Neuronal stem cell (in vitro differentiated cells): ENCODE data around the gene INHBB.
A peak's percentile ranks its signal among the peaks of the same experiment; 100 is the strongest.

ENCODE experiments used
- DNase-seq: peaks from one replicate; pipeline ENCODE4 v3.0.0-alpha.2; 2013; ENCODE audit warnings: low spot score
- H2AFZ ChIP-seq: one replicate; pipeline ENCODE4 v1.6.1; 2013; ENCODE audit warnings: mild to moderate bottlenecking, low read length, inconsistent platforms
- H2AK5ac ChIP-seq: 2 replicates; pipeline ENCODE4 v1.6.1; 2013; ENCODE audit warnings: low read depth, mild to moderate bottlenecking, inconsistent platforms, low read length, moderate library complexity, mixed read lengths
- H2BK120ac ChIP-seq: 2 replicates; pipeline ENCODE4 v1.6.1; 2013; ENCODE audit warnings: low read depth, mild to moderate bottlenecking, inconsistent platforms, low read length, moderate library complexity, mixed read lengths
- H2BK12ac ChIP-seq: one replicate; pipeline ENCODE4 v1.6.1; 2013; ENCODE audit warnings: low read length, inconsistent platforms
- H2BK15ac ChIP-seq: 2 replicates; pipeline ENCODE4 v1.6.1; 2013; ENCODE audit warnings: mild to moderate bottlenecking, low read length, inconsistent platforms, mixed read lengths
- H2BK5ac ChIP-seq: one replicate; pipeline ENCODE4 v1.6.1; 2013; ENCODE audit warnings: inconsistent platforms, mild to moderate bottlenecking, low read length, moderate library complexity
- H3K14ac ChIP-seq: one replicate; pipeline ENCODE4 v1.6.1; 2013; ENCODE audit warnings: low read length, inconsistent platforms
- H3K18ac ChIP-seq: 2 replicates; pipeline ENCODE4 v1.6.1; 2013; ENCODE audit warnings: low read length, inconsistent platforms
- H3K23ac ChIP-seq: 2 replicates; pipeline ENCODE4 v1.6.1; 2013; ENCODE audit warnings: low read depth, mild to moderate bottlenecking, mixed read lengths, low read length, inconsistent platforms; ENCODE audit not compliant: poor library complexity
- H3K27ac ChIP-seq: replicated peaks from 3 replicates; pipeline ENCODE4 v1.5.1; 2013; ENCODE audit warnings: low read length, inconsistent platforms
- H3K27me3 ChIP-seq, 3 experiments: 2 replicates each; pipeline ENCODE4 v1.6.1; 2013; ENCODE audit warnings: low read length in 3 of 3, mild to moderate bottlenecking in 2 of 3, inconsistent platforms in 1 of 3, low read depth in 1 of 3, mixed read lengths in 1 of 3, moderate library complexity in 1 of 3; ENCODE audit not compliant: control insufficient read depth in 3 of 3, insufficient read depth in 3 of 3
- H3K36me3 ChIP-seq, 2 donors: replicated peaks in 1 of 2; 2 replicates each; pipeline ENCODE4 v1.6.1; 2013; ENCODE audit warnings: low read length in 2 of 2; ENCODE audit not compliant: control insufficient read depth in 2 of 2, insufficient read depth in 2 of 2
- H3K4ac ChIP-seq: 2 replicates; pipeline ENCODE4 v1.6.1; 2013; ENCODE audit warnings: inconsistent platforms, mild to moderate bottlenecking, low read length, moderate library complexity
- H3K4me1 ChIP-seq, 2 donors: 1 replicate in 1 of 2; 2 replicates in 1 of 2; pipeline ENCODE4 v1.6.1; 2013; ENCODE audit warnings: low read length in 2 of 2, low read depth in 1 of 2; ENCODE audit not compliant: control insufficient read depth in 2 of 2, insufficient read depth in 1 of 2
- H3K4me2 ChIP-seq: one replicate; pipeline ENCODE4 v1.6.1; 2013; ENCODE audit warnings: mild to moderate bottlenecking, low read length, inconsistent platforms; ENCODE audit not compliant: insufficient read depth, poor library complexity, severe bottlenecking
- H3K4me3 ChIP-seq, 2 donors: 2 replicates each; pipeline ENCODE4 v1.5.1; 2013; ENCODE audit warnings: low read length in 2 of 2, mild to moderate bottlenecking in 2 of 2, inconsistent platforms in 1 of 2, moderate library complexity in 1 of 2
- H3K79me1 ChIP-seq: one replicate; pipeline ENCODE4 v1.6.1; 2013; ENCODE audit warnings: low read depth, mild to moderate bottlenecking, inconsistent platforms, low read length, moderate library complexity
- H3K9ac ChIP-seq: one replicate; pipeline ENCODE4 v1.6.1; 2013; ENCODE audit warnings: mild to moderate bottlenecking, low read depth, low read length, inconsistent platforms; ENCODE audit not compliant: poor library complexity
- H3K9me3 ChIP-seq, 2 donors: replicated peaks in 1 of 2; 2 replicates each; pipeline versions ENCODE3 to v1.6.1; 2013; ENCODE audit warnings: low read length in 2 of 2, mild to moderate bottlenecking in 2 of 2, inconsistent platforms in 1 of 2, low read depth in 1 of 2, mixed read lengths in 1 of 2, moderate library complexity in 1 of 2; ENCODE audit not compliant: control insufficient read depth in 2 of 2, insufficient read depth in 1 of 2
- H4K8ac ChIP-seq: one replicate; pipeline ENCODE4 v1.6.1; 2013; ENCODE audit warnings: low read depth, mild to moderate bottlenecking, inconsistent platforms, low read length, moderate library complexity
- H4K91ac ChIP-seq: one replicate; pipeline ENCODE4 v1.6.1; 2013; ENCODE audit warnings: low read length, low read depth, mild to moderate bottlenecking, inconsistent platforms; ENCODE audit not compliant: poor library complexity
- WGBS, 2 donors: extraction: QIAGEN DNeasy Blood & Tissue Kit; methylation state at CpG; one replicate each; pipeline ENCODE4 v1.1.7; 2013; ENCODE audit warnings: missing lambda C conversion rate in 2 of 2, mixed read lengths in 1 of 2; ENCODE audit not compliant: insufficient read length in 2 of 2, insufficient replicate concordance in 1 of 2; ENCODE audit errors: extremely low coverage in 2 of 2; 5-methylcytosine and 5-hydroxymethylcytosine counted together

The INHBB gene

GRCh38 chr2:120305296-120305695 lies 40.6 kb upstream of the INHBB start:
- no peak overlapping the region for H2BK5ac ChIP-seq
- H3K36me3 ChIP-seq = peaks cover 0 to 3% of the 10 kb centered on the region in 2 donors
- DNase-seq = no peak
- peaks cover 0 to 2% (median 0%) of the 10 kb centered on the region in 3 experiments for H3K27me3 ChIP-seq
- no peak overlapping the region for H2BK15ac ChIP-seq
- H3K14ac ChIP-seq = no peak overlapping the region
- no peak overlapping the region for H3K23ac ChIP-seq
- no peak overlapping the region for H2BK12ac ChIP-seq
- no peak overlapping the region for H3K9ac ChIP-seq
- H3K4ac ChIP-seq = no peak overlapping the region
- H2AFZ ChIP-seq = no peak overlapping the region
- H4K91ac ChIP-seq = no peak overlapping the region
- H2AK5ac ChIP-seq = no peak overlapping the region
- H3K4me2 ChIP-seq = no peak overlapping the region
- no peak overlapping the region for H2BK120ac ChIP-seq
- no peak overlapping the region for H3K18ac ChIP-seq
- no CpG with 5 or more reads among the region's 6 CpGs for WGBS, 2 donors
- peaks cover 2% of the 10 kb centered on the region for H3K79me1 ChIP-seq
- H4K8ac ChIP-seq = no peak overlapping the region
- H3K4me3 ChIP-seq = no peak overlapping the region
- peaks cover 0 to 2% of the 10 kb centered on the region in 2 donors for H3K9me3 ChIP-seq
- H3K4me1 ChIP-seq = peaks cover 0 to 1% of the 10 kb centered on the region in 2 donors
- no peak overlapping the region for H3K27ac ChIP-seq

DNA sequence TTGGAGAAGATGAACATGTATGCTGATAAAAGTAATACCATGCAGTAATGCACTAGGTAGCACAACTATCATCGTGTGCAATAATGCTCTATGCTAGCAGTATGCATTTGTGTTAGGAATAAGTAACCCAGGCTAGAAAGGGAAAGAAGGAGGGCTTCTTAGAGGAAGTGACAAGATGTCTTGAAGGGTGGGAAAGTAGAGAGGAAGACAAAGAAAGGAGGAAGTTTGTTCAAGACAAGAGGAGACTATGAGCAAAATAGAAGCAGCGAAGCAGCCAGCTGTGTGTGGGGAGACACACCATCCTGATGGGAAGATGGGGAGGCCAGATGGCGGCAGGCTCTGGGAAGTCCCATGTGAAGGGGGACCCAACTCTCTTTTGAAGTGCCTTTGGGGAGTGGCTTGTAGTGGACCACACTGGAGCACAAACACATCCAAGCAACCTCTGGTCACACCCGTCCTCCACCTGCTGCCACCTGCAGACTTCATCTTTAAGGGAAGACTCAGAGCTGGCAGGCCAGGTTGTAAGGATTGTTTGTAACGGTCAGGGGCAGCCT lies 39.9 kb upstream of the INHBB start:
- Histone ChIP-seq H4K91ac (no peak overlapping the region), H3K4me1 (peaks cover 0 to 1% of the 10 kb centered on the region in 2 donors), H2BK12ac (no peak overlapping the region), H3K9me3 (peaks cover 0 to 2% of the 10 kb centered on the region in 2 donors), H3K4ac (no peak overlapping the region), H2BK15ac (no peak overlapping the region), H2BK5ac (no peak overlapping the region), H3K4me2 (no peak overlapping the region), H3K4me3 (no peak overlapping the region), H4K8ac (no peak overlapping the region), H3K36me3 (no peaks in the 10 kb centered on the region), H2AFZ (no peak overlapping the region), H3K18ac (no peak overlapping the region), H2AK5ac (no peak overlapping the region), H3K23ac (no peak overlapping the region), H2BK120ac (no peak overlapping the region), H3K9ac (no peak overlapping the region), H3K27ac (no peak overlapping the region), H3K14ac (no peak overlapping the region), H3K79me1 (peaks cover 2% of the 10 kb centered on the region), H3K27me3 (peaks cover 0 to 2% (median 0%) of the 10 kb centered on the region in 3 experiments)
- WGBS, 2 donors = no CpG with 5 or more reads among the region's 5 CpGs
- no peak for DNase-seq

DNA sequence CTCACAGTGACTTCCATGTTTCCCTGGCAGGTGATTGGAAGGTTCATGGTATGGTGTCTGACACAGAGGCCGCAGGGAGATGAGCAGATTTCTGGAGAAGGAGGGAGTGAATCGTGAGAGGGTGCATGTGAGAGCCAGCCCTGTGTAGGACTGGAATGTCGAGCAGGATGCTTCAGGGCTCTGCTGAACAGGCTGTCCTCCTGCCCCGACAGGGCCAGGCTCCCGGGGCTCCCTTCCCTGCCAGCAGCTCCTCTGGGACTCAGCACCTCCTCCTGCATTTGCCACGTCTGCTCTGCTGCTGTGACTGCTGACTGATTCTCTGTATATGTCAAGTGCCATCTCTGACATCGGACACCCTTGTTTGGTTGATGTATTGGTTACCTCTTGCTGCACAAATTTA lies 38.5 kb upstream of the INHBB start:
- no peak overlapping the region for H4K91ac ChIP-seq
- H3K27ac ChIP-seq = no peak overlapping the region

GRCh38 chr2:120308038-120308910 lies 37.7 kb upstream of the INHBB start:
- H3K14ac ChIP-seq = no peak overlapping the region
- no peak overlapping the region for H2BK120ac ChIP-seq

More for the DNA sequence above, 38.5 kb upstream of the INHBB start:
- H3K9ac ChIP-seq = no peak overlapping the region
- no peak overlapping the region for H2AFZ ChIP-seq
- H4K8ac ChIP-seq = no peak overlapping the region
- peak overlapping the region; percentile 21 for H3K14ac ChIP-seq
- H3K4me1 ChIP-seq = peaks cover 0 to 1% of the 10 kb centered on the region in 2 donors
- no peak overlapping the region for H2BK120ac ChIP-seq
- H3K4ac ChIP-seq = no peak overlapping the region
- H3K36me3 ChIP-seq = no peaks in the 10 kb centered on the region
- no peak for DNase-seq
- peaks cover 2% of the 10 kb centered on the region for H3K79me1 ChIP-seq
- peaks cover 0 to 2% of the 10 kb centered on the region in 2 donors for H3K9me3 ChIP-seq
- H3K4me3 ChIP-seq = peak overlapping the region in 1 of 2 donors; percentile 51
- no peak overlapping the region for H2BK12ac ChIP-seq
- no CpG with 5 or more reads among the region's 7 CpGs for WGBS, 2 donors
- H2AK5ac ChIP-seq = no peak overlapping the region
- H2BK5ac ChIP-seq = no peak overlapping the region
- H3K4me2 ChIP-seq = no peak overlapping the region
- no peak overlapping the region for H2BK15ac ChIP-seq
- H3K27me3 ChIP-seq = peaks cover 0 to 2% (median 0%) of the 10 kb centered on the region in 3 experiments
- H3K18ac ChIP-seq = no peak overlapping the region
- H3K23ac ChIP-seq = no peak overlapping the region

More at GRCh38 chr2:120308038-120308910, 37.7 kb upstream of the INHBB start:
- Histone ChIP-seq H3K36me3 (no peaks in the 10 kb centered on the region), H3K9me3 (peaks cover 0 to 2% of the 10 kb centered on the region in 2 donors), H3K4me1 (peaks cover 2 to 4% of the 10 kb centered on the region in 2 donors), H3K23ac (no peak overlapping the region), H2BK15ac (no peak overlapping the region), H2BK5ac (no peak overlapping the region), H3K9ac (no peak overlapping the region), H3K27me3 (peaks cover 0 to 3% (median under 1%) of the 10 kb centered on the region in 3 experiments), H3K4me2 (no peak overlapping the region), H3K4me3 (no peak overlapping the region), H2AK5ac (no peak overlapping the region), H4K8ac (no peak overlapping the region), H3K79me1 (peaks cover 2% of the 10 kb centered on the region), H2AFZ (no peak overlapping the region), H3K18ac (peak overlapping the region; percentile 72), H3K4ac (no peak overlapping the region), H4K91ac (no peak overlapping the region), H2BK12ac (no peak overlapping the region), H3K27ac (no peak overlapping the region)
- WGBS, 2 donors = no CpG with 5 or more reads among the region's 16 CpGs
- DNase-seq = no peak
